ENCODE data around the gene PDLIM7. TPM values are rescaled to one million over a fixed set of nuclear protein-coding genes. Genes with fewer than 3 reads are reported as not detected.
A peak's percentile ranks its signal among the peaks of the same experiment; 100 is the strongest.

The PDLIM7 gene
- total and polyA plus RNA-seq, 10 of the 15 experiments (the other 5 are each of a cell fraction or from before 2014, with no cell fraction given) = 0.82 to 36.6 (median 19.3) TPM

- TF ChIP-seq CUX1 (IDR thresholded peaks at IDR 0.05; ENCODE audit: insufficient replicate concordance, low read depth, low read length) (peak; percentile 39), HDGF (IDR thresholded peaks at IDR 0.05) (no peak), MXI1 (IDR thresholded peaks at IDR 0.05; ENCODE audit: low read depth, low read length) (peak; percentile 33), CEBPZ (IDR thresholded peaks at IDR 0.05; ENCODE audit: low read depth, low read length) (no peak), ZNF217 (IDR thresholded peaks at IDR 0.05) (0 out of 2 replicates have a peak, but pooled peaks have one; percentile 61), HCFC1 (IDR thresholded peaks at IDR 0.05; ENCODE audit: low read length) (no peak), WRNIP1 (IDR thresholded peaks at IDR 0.05; ENCODE audit: borderline replicate concordance, low read depth, low read length) (no peak), NR2F1 (conservative IDR thresholded peaks at IDR 0.05) (peak; percentile 82), SMAD1 (IDR thresholded peaks at IDR 0.05; ENCODE audit: low read depth, partially characterized antibody) (no peak), RCOR1 (conservative IDR thresholded peaks at IDR 0.05; ENCODE audit: low read depth, low read length) (no peak), NFYA (IDR thresholded peaks at IDR 0.05; ENCODE audit: borderline replicate concordance, low read depth, low read length) (no peak), BCL3 (IDR thresholded peaks at IDR 0.05; ENCODE audit: borderline replicate concordance, insufficient read depth, low read depth, low read length, poor library complexity, severe bottlenecking) (no peak), CBX5 (IDR thresholded peaks at IDR 0.05; ENCODE audit: low read depth) (no peak), TARDBP (IDR thresholded peaks at IDR 0.05; ENCODE audit: borderline replicate concordance) (no peak; the same call in 1 of the 2 replicates)
- TF ChIP-seq, protein P1, sequence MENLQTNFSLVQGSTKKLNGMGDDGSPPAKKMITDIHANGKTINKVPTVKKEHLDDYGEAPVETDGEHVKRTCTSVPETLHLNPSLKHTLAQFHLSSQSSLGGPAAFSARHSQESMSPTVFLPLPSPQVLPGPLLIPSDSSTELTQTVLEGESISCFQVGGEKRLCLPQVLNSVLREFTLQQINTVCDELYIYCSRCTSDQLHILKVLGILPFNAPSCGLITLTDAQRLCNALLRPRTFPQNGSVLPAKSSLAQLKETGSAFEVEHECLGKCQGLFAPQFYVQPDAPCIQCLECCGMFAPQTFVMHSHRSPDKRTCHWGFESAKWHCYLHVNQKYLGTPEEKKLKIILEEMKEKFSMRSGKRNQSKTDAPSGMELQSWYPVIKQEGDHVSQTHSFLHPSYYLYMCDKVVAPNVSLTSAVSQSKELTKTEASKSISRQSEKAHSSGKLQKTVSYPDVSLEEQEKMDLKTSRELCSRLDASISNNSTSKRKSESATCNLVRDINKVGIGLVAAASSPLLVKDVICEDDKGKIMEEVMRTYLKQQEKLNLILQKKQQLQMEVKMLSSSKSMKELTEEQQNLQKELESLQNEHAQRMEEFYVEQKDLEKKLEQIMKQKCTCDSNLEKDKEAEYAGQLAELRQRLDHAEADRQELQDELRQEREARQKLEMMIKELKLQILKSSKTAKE (IDR thresholded peaks at IDR 0.05; ENCODE audit: low read depth, poor library complexity, severe bottlenecking) = no peak
Observed at GRCh38 chr5:177454397-177455035, 42.9 kb downstream of the PDLIM7 start (continued).

Measured in GM12878 (cell line).